OCI-LY3 (cell line): ENCODE data around the gene TAS2R1.

Experiments
- EZH2phosphoT487 ChIP-seq: fragments of 200-600 bp; shearing (Covaris generic); IDR thresholded peaks from 2 replicates; pipeline ENCODE4 v1.6.1; 2018; ENCODE audit warnings: antibody characterized with exemption, mixed run types, low read depth
- TF ChIP-seq, protein P1 (sequence below): fragments of 200-600, 300-600 bp; sonication (generic); IDR thresholded peaks from 2 replicates; pipeline ENCODE4 v1.5.1; 2014; ENCODE audit warnings: antibody characterized with exemption, low read length, low read depth

GRCh38 chr5:9610969-9611368 is 19.2 kb downstream of the TAS2R1 start:
- TF ChIP-seq, protein P1, sequence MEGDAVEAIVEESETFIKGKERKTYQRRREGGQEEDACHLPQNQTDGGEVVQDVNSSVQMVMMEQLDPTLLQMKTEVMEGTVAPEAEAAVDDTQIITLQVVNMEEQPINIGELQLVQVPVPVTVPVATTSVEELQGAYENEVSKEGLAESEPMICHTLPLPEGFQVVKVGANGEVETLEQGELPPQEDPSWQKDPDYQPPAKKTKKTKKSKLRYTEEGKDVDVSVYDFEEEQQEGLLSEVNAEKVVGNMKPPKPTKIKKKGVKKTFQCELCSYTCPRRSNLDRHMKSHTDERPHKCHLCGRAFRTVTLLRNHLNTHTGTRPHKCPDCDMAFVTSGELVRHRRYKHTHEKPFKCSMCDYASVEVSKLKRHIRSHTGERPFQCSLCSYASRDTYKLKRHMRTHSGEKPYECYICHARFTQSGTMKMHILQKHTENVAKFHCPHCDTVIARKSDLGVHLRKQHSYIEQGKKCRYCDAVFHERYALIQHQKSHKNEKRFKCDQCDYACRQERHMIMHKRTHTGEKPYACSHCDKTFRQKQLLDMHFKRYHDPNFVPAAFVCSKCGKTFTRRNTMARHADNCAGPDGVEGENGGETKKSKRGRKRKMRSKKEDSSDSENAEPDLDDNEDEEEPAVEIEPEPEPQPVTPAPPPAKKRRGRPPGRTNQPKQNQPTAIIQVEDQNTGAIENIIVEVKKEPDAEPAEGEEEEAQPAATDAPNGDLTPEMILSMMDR: no peak
- TF ChIP-seq EZH2phosphoT487: no peak
